Stimulated activated CD4-positive, alpha-beta T cell treated with anti-CD3 and anti-CD28 coated beads, Interleukin-12 subunit alpha, Interleukin-12 subunit beta, amount 100 ng/mL, for 24 hours (primary cell): ENCODE data around the gene FAXC.
"Not testable (repeated sequence)": the region's sequence is repeated elsewhere in the genome, so short reads cannot be mapped to it uniquely, and the experiment has no call there.

Experiments used
- DNase-seq, 2 experiments: peaks; one replicate each; pipeline ENCODE4 v3.0.0-alpha.2; 2020; ENCODE audit warnings: low read depth in 2 of 2

Gene FAXC

GRCh38 chr6:99341862-99342455 is 7.5 kb downstream of the FAXC start:
- DNase-seq: no peak

- DNase-seq: no peak
These were observed 11.3 kb downstream of the FAXC start for GRCh38 chr6:99338188-99338587.

- not testable (repeated sequence) for DNase-seq
These were observed 14.2 kb downstream of the FAXC start for GRCh38 chr6:99335298-99335697.

- DNase-seq: no peak
These were observed 14.8 kb downstream of the FAXC start for GRCh38 chr6:99334526-99335127.

GRCh38 chr6:99333068-99333467 is 16.4 kb downstream of the FAXC start:
- no peak for DNase-seq

- DNase-seq: no peak
These were observed 17.9 kb downstream of the FAXC start for GRCh38 chr6:99331531-99331930.

- DNase-seq: peak; percentile 29 to 50
These were observed 19.3 kb downstream of the FAXC start for GRCh38 chr6:99330159-99330558.

- DNase-seq: no peak
These were observed 24.5 kb downstream of the FAXC start for GRCh38 chr6:99324996-99325395.

GRCh38 chr6:99318566-99318965 is 30.9 kb downstream of the FAXC start:
- DNase-seq: no peak

GRCh38 chr6:99312354-99312753 is 37.1 kb downstream of the FAXC start:
- DNase-seq: no peak

GRCh38 chr6:99310553-99310952 is 38.9 kb downstream of the FAXC start:
- no peak for DNase-seq

- DNase-seq: no peak
These were observed 39.9 kb downstream of the FAXC start for GRCh38 chr6:99309557-99309956.

GRCh38 chr6:99308788-99309187 is 40.7 kb downstream of the FAXC start:
- DNase-seq: no peak

- no peak for DNase-seq
These were observed 42.1 kb downstream of the FAXC start for GRCh38 chr6:99307295-99307907.

GRCh38 chr6:99306341-99306740 is 43.1 kb downstream of the FAXC start:
- DNase-seq: no peak

- no peak for DNase-seq
These were observed 44.4 kb downstream of the FAXC start for GRCh38 chr6:99305021-99305554.

- DNase-seq: no peak
These were observed 52.1 kb downstream of the FAXC start for GRCh38 chr6:99297415-99297814.

GRCh38 chr6:99297006-99297405 is 52.5 kb downstream of the FAXC start:
- DNase-seq: no peak

GRCh38 chr6:99296261-99296660 is 53.2 kb downstream of the FAXC start:
- DNase-seq: no peak

- no peak for DNase-seq
These were observed 54.2 kb downstream of the FAXC start for GRCh38 chr6:99295276-99295675.

GRCh38 chr6:99294786-99295185 is 54.7 kb downstream of the FAXC start:
- DNase-seq: no peak

GRCh38 chr6:99289701-99290100 is 59.8 kb downstream of the FAXC start:
- DNase-seq: no peak

GRCh38 chr6:99288668-99289067 is 60.8 kb downstream of the FAXC start:
- no peak for DNase-seq
